ENCODE measurements around the gene SPATA13. TPM values are rescaled to one million over a fixed set of nuclear protein-coding genes. Genes with fewer than 3 reads are reported as not detected.

SPATA13 gene
- total and polyA plus RNA-seq, 10 of the 15 experiments (the other 5 are each of a cell fraction or from before 2014, with no cell fraction given), result 2.4 to 11.1 (median 10.2) TPM

DNA sequence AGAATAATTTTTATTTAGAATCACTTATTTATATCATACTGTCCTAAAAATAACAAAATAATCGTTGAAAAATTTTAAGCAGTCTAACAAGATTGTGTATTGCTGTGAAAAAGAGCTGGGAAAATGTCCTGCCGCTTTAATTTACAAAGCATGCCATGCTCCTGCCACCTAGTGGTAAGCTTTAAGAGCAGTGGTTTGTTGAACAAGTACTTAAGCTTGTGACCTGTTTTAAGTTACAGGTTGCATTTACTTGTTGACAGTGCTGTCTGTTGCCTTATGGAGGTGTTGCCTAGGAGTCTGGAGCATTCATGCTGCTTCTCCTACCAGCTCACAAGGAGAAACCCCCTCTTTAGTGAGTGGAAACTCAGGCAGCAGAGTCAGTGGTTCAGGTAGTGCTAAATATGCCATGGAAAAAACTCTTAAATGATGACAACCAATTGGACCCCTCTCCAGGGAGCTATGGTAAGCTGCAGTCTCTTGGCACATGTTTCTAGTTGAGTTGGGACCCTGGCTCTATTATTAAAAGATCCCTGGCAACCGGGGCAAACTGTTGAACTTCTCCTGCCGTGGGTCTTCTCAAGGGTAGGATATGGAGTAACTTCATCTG is 68.4 kb downstream of the SPATA13 start:
- no peaks in the 10 kb centered on the region for H3K36me3 ChIP-seq (ENCODE audit: control insufficient read depth in 2 of 2, insufficient read depth in 2 of 2, low read length in 1 of 2)
- peak overlapping the region; percentile 23; the same call in 1 of the 2 replicates for H2AFZ ChIP-seq (ENCODE audit: control insufficient read depth, low read depth, low read length)
- no peaks in the 10 kb centered on the region for H4K20me1 ChIP-seq (ENCODE audit: control insufficient read depth, insufficient read depth)
- TF ChIP-seq RAD21 (IDR thresholded peaks at IDR 0.05; ENCODE audit: insufficient read depth, low read depth, low read length) (peak; percentile 82), SMC3 (IDR thresholded peaks at IDR 0.05; ENCODE audit: borderline replicate concordance, low read length) (peak; percentile 58; the same call in 1 of the 2 replicates), BRCA1 (IDR thresholded peaks at IDR 0.05; ENCODE audit: low read depth, low read length) (no peak), ETV6 (conservative IDR thresholded peaks at IDR 0.05 in 1 of 2, IDR thresholded peaks at IDR 0.05 in 1 of 2; ENCODE audit: borderline replicate concordance in 1 of 2, low read depth in 1 of 2) (no peak), RCOR1 (conservative IDR thresholded peaks at IDR 0.05; ENCODE audit: low read depth, low read length) (no peak), RUNX3 (IDR thresholded peaks at IDR 0.05; ENCODE audit: low read length) (peak; percentile 65), HDGF (IDR thresholded peaks at IDR 0.05) (no peak)
- TF ChIP-seq, protein P1, sequence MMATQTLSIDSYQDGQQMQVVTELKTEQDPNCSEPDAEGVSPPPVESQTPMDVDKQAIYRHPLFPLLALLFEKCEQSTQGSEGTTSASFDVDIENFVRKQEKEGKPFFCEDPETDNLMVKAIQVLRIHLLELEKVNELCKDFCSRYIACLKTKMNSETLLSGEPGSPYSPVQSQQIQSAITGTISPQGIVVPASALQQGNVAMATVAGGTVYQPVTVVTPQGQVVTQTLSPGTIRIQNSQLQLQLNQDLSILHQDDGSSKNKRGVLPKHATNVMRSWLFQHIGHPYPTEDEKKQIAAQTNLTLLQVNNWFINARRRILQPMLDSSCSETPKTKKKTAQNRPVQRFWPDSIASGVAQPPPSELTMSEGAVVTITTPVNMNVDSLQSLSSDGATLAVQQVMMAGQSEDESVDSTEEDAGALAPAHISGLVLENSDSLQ (IDR thresholded peaks at IDR 0.05), result no peak
- TF ChIP-seq, protein P2, sequence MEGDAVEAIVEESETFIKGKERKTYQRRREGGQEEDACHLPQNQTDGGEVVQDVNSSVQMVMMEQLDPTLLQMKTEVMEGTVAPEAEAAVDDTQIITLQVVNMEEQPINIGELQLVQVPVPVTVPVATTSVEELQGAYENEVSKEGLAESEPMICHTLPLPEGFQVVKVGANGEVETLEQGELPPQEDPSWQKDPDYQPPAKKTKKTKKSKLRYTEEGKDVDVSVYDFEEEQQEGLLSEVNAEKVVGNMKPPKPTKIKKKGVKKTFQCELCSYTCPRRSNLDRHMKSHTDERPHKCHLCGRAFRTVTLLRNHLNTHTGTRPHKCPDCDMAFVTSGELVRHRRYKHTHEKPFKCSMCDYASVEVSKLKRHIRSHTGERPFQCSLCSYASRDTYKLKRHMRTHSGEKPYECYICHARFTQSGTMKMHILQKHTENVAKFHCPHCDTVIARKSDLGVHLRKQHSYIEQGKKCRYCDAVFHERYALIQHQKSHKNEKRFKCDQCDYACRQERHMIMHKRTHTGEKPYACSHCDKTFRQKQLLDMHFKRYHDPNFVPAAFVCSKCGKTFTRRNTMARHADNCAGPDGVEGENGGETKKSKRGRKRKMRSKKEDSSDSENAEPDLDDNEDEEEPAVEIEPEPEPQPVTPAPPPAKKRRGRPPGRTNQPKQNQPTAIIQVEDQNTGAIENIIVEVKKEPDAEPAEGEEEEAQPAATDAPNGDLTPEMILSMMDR (IDR thresholded peaks at IDR 0.05 in 2 of 3, conservative IDR thresholded peaks at IDR 0.05 in 1 of 3; ENCODE audit: control insufficient read depth in 2 of 3, extremely low read depth in 1 of 3, insufficient read depth in 1 of 3, low read depth in 3 of 3, low read length in 3 of 3), result peak; percentile 76 to 96 (median 87)
- no peak overlapping the region for H3K27ac ChIP-seq (ENCODE audit: control insufficient read depth, insufficient read depth)
- RAD21 ChIA-PET (ENCODE audit: unreplicated experiment), result interaction anchor here (0.7 to 2.0 kb wide), 19 partner anchors 9 to 307 kb away, joined by 3 to 13 read pairs (median 4); partner anchors contain the start of gene SPATA13
- H3K4me3 ChIP-seq, result no peak overlapping the region
- DNase-seq (ENCODE audit: low read depth, low spot score), result no peak
- ATAC-seq, result peak; percentile 70
- no peaks in the 10 kb centered on the region for H3K79me2 ChIP-seq (ENCODE audit: control insufficient read depth, insufficient read depth, low read length)
- no TSS peak for BruUV-seq (replicated peaks)
- H3K9ac ChIP-seq (ENCODE audit: control insufficient read depth, insufficient read depth, low read length), result no peak overlapping the region
- no peaks in the 10 kb centered on the region for H3K27me3 ChIP-seq (replicated peaks in 1 of 2; ENCODE audit: control insufficient read depth in 2 of 2, insufficient read depth in 2 of 2, low read length in 1 of 2)
- FAIRE-seq, result peak; percentile 85
- POLR2A ChIA-PET, result no interaction called here
- SMC1A ChIA-PET (ENCODE audit: uncharacterized antibody, unreplicated experiment), result interaction anchor here (0.6 to 3.4 kb wide), 28 partner anchors 10 to 352 kb away, joined by 3 to 15 read pairs (median 4); no protein-coding TSS in a partner anchor
- H3K9me3 ChIP-seq (replicated peaks; ENCODE audit: control insufficient read depth, insufficient read depth, low read length), result no peaks in the 10 kb centered on the region
- H3K4me2 ChIP-seq (ENCODE audit: control insufficient read depth, insufficient read depth), result no peak overlapping the region
- in situ Hi-C loops (cut with MboI) (no loop called here), intact Hi-C loops (cut with micrococcal nuclease; ENCODE audit: unreplicated experiment) (loop anchor here (10.0 kb wide), 1 partner anchor 764 kb away; no protein-coding TSS in a partner anchor)
- H3K4me1 ChIP-seq (ENCODE audit: control insufficient read depth, insufficient read depth, low read length), result peaks cover 18% of the 10 kb centered on the region
- CTCF ChIA-PET, result interaction anchor here (0.6 to 5.3 kb wide), 43 partner anchors 10 to 340 kb away, joined by 3 to 86 read pairs (median 4); partner anchors contain the start of genes C1QTNF9 and MIPEP
- WGBS (ENCODE audit: insufficient coverage, insufficient replicate concordance, low lambda C conversion rate, missing lambda C conversion rate), result 17% methylated on average over 4 of the region's 4 CpGs

Data from GM12878 (cell line).